ENCODE results near the gene SGK1. TPM values are rescaled to one million over a fixed set of nuclear protein-coding genes. Genes with fewer than 3 reads are reported as not detected.
"Not testable (repeated sequence)": the region's sequence is repeated elsewhere in the genome, so short reads cannot be mapped to it uniquely, and the experiment has no call there.

SGK1 gene
- total RNA-seq, 5 donors from 2014 or later (not counting 1 experiment from before 2014, with no cell fraction given), result 18.9 to 165 (median 37.1) TPM

GRCh38 chr6:134238006-134238405, 79.9 kb downstream of the SGK1 start:
- Mint-ChIP-seq H3K4me3 (no peak overlapping the region), H3K36me3 (no peaks in the 10 kb centered on the region), H3K27me3 (no peaks in the 10 kb centered on the region), H3K4me1 (peaks cover 50 to 56% (median 52%) of the 10 kb centered on the region in 3 donors), H3K27ac (no peak overlapping the region), H3K9me3 (peaks cover 0 to 3% (median 0%) of the 10 kb centered on the region in 3 donors)
- ChIA-PET CTCF (no interaction called here), POLR2A (no interaction called here)
- no peak for DNase-seq
- no peaks in the 10 kb centered on the region for H3K9me3 ChIP-seq
- peaks cover 26 to 28% of the 10 kb centered on the region in 2 experiments for H3K4me1 ChIP-seq (ENCODE audit: control insufficient read depth in 1 of 2, extremely low read depth in 1 of 2, insufficient read depth in 2 of 2, low read length in 2 of 2)
- no peak overlapping the region for H3K4me3 ChIP-seq (ENCODE audit: control insufficient read depth in 1 of 2, extremely low read depth in 1 of 2, low read length in 1 of 2)
- WGBS (ENCODE audit: insufficient coverage), result no CpG with 5 or more reads among the region's 2 CpGs
- no peaks in the 10 kb centered on the region for H3K36me3 ChIP-seq (ENCODE audit: control insufficient read depth in 2 of 2, extremely low read depth in 1 of 2, insufficient read depth in 1 of 2, low read length in 1 of 2)
- H3K27ac ChIP-seq (ENCODE audit: low read length), result no peak overlapping the region
- no peaks in the 10 kb centered on the region for H3K27me3 ChIP-seq (replicated peaks in 1 of 2; ENCODE audit: control insufficient read depth in 2 of 2, extremely low read depth in 1 of 2, insufficient read depth in 2 of 2, low read length in 1 of 2)
- ATAC-seq (replicated peaks in 1 of 4), result no peak

GRCh38 chr6:134235937-134236751, 81.8 kb downstream of the SGK1 start:
- WGBS (ENCODE audit: insufficient coverage), result no CpG with 5 or more reads among the region's 7 CpGs
- Mint-ChIP-seq H3K9me3 (peaks cover 0 to 3% (median 0%) of the 10 kb centered on the region in 3 donors), H3K36me3 (no peaks in the 10 kb centered on the region), H3K27ac (peak overlapping the region; percentile 85), H3K4me1 (peaks cover 44 to 50% (median 45%) of the 10 kb centered on the region in 3 donors), H3K4me3 (no peak overlapping the region), H3K27me3 (no peaks in the 10 kb centered on the region)
- H3K4me1 ChIP-seq (ENCODE audit: control insufficient read depth in 1 of 2, extremely low read depth in 1 of 2, insufficient read depth in 2 of 2, low read length in 2 of 2), result peaks cover 24% of the 10 kb centered on the region in 2 experiments
- H3K4me3 ChIP-seq (ENCODE audit: control insufficient read depth in 1 of 2, extremely low read depth in 1 of 2, low read length in 1 of 2), result no peak overlapping the region
- peak overlapping the region; percentile 46 for H3K27ac ChIP-seq (ENCODE audit: low read length)
- no peaks in the 10 kb centered on the region for H3K9me3 ChIP-seq
- POLR2A ChIA-PET, result interaction anchor here (0.6 to 0.7 kb wide), 2 partner anchors 10 to 93 kb away, joined by 3 read pairs; no protein-coding TSS in a partner anchor
- no peaks in the 10 kb centered on the region for H3K27me3 ChIP-seq (replicated peaks in 1 of 2; ENCODE audit: control insufficient read depth in 2 of 2, extremely low read depth in 1 of 2, insufficient read depth in 2 of 2, low read length in 1 of 2)
- H3K36me3 ChIP-seq (ENCODE audit: control insufficient read depth in 2 of 2, extremely low read depth in 1 of 2, insufficient read depth in 1 of 2, low read length in 1 of 2), result no peaks in the 10 kb centered on the region
- peak in 1 of 35 experiments; percentile 58 for DNase-seq
- CTCF ChIA-PET, result no interaction called here
- ATAC-seq (replicated peaks in 1 of 4), result peak; percentile 28 to 67 (median 56)

GRCh38 chr6:134235334-134235733, 82.6 kb downstream of the SGK1 start:
- Histone ChIP-seq H3K27ac (ENCODE audit: low read length) (peak overlapping the region; percentile 46), H3K4me1 (ENCODE audit: control insufficient read depth in 1 of 2, extremely low read depth in 1 of 2, insufficient read depth in 2 of 2, low read length in 2 of 2) (peaks cover 18% of the 10 kb centered on the region in 2 experiments)
- CTCF ChIA-PET, result interaction anchor here in 1 of 2 donors (0.9 to 1.3 kb wide), 2 partner anchors 57 to 405 kb away, joined by 3 read pairs; no protein-coding TSS in a partner anchor
- H3K4me3 ChIP-seq (ENCODE audit: control insufficient read depth in 1 of 2, extremely low read depth in 1 of 2, low read length in 1 of 2); DNase-seq; H3K36me3 Mint-ChIP-seq; H3K9me3 Mint-ChIP-seq; H3K4me3 Mint-ChIP-seq; H3K36me3 ChIP-seq (ENCODE audit: control insufficient read depth in 2 of 2, extremely low read depth in 1 of 2, insufficient read depth in 1 of 2, low read length in 1 of 2); H3K27me3 Mint-ChIP-seq; H3K9me3 ChIP-seq; POLR2A ChIA-PET; H3K27me3 ChIP-seq (replicated peaks in 1 of 2; ENCODE audit: control insufficient read depth in 2 of 2, extremely low read depth in 1 of 2, insufficient read depth in 2 of 2, low read length in 1 of 2); ATAC-seq (replicated peaks in 1 of 4): not testable (repeated sequence)
- Mint-ChIP-seq H3K4me1 (peaks cover 38 to 43% (median 41%) of the 10 kb centered on the region in 3 donors), H3K27ac (peak overlapping the region in 1 of 2 donors; percentile 37)
- WGBS (ENCODE audit: insufficient coverage), result no CpG with 5 or more reads among the region's 4 CpGs

GRCh38 chr6:134233180-134233955, 84.5 kb downstream of the SGK1 start:
- Mint-ChIP-seq H3K27me3 (no peaks in the 10 kb centered on the region), H3K4me3 (no peak overlapping the region), H3K36me3 (no peaks in the 10 kb centered on the region), H3K4me1 (peaks cover 24 to 28% (median 27%) of the 10 kb centered on the region in 3 donors), H3K27ac (no peak overlapping the region), H3K9me3 (no peaks in the 10 kb centered on the region)
- peaks cover 5 to 9% of the 10 kb centered on the region in 2 experiments for H3K4me1 ChIP-seq (ENCODE audit: control insufficient read depth in 1 of 2, extremely low read depth in 1 of 2, insufficient read depth in 2 of 2, low read length in 2 of 2)
- DNase-seq (no peak), ATAC-seq (replicated peaks in 1 of 4) (no peak)
- H3K36me3 ChIP-seq (ENCODE audit: control insufficient read depth in 2 of 2, extremely low read depth in 1 of 2, insufficient read depth in 1 of 2, low read length in 1 of 2), result no peaks in the 10 kb centered on the region
- ChIA-PET POLR2A (interaction anchor here in 1 of 2 donors (0.5 kb wide), 1 partner anchor 39 kb away, joined by 8 read pairs; no protein-coding TSS in a partner anchor), CTCF (interaction anchor here in 1 of 2 donors (0.6 kb wide), 1 partner anchor 84 kb away, joined by 3 read pairs; no protein-coding TSS in a partner anchor)
- no peaks in the 10 kb centered on the region for H3K27me3 ChIP-seq (replicated peaks in 1 of 2; ENCODE audit: control insufficient read depth in 2 of 2, extremely low read depth in 1 of 2, insufficient read depth in 2 of 2, low read length in 1 of 2)
- no CpG with 5 or more reads among the region's 5 CpGs for WGBS (ENCODE audit: insufficient coverage)
- no peak overlapping the region for H3K27ac ChIP-seq (ENCODE audit: low read length)
- H3K4me3 ChIP-seq (ENCODE audit: control insufficient read depth in 1 of 2, extremely low read depth in 1 of 2, low read length in 1 of 2), result no peak overlapping the region
- H3K9me3 ChIP-seq, result no peaks in the 10 kb centered on the region

GRCh38 chr6:134230940-134231339, 87.0 kb downstream of the SGK1 start:
- Histone ChIP-seq H3K9me3 (no peaks in the 10 kb centered on the region), H3K27me3 (replicated peaks in 1 of 2; ENCODE audit: control insufficient read depth in 2 of 2, extremely low read depth in 1 of 2, insufficient read depth in 2 of 2, low read length in 1 of 2) (no peaks in the 10 kb centered on the region), H3K4me3 (ENCODE audit: control insufficient read depth in 1 of 2, extremely low read depth in 1 of 2, low read length in 1 of 2) (no peak overlapping the region), H3K36me3 (ENCODE audit: control insufficient read depth in 2 of 2, extremely low read depth in 1 of 2, insufficient read depth in 1 of 2, low read length in 1 of 2) (no peaks in the 10 kb centered on the region), H3K27ac (ENCODE audit: low read length) (no peak overlapping the region), H3K4me1 (ENCODE audit: control insufficient read depth in 1 of 2, extremely low read depth in 1 of 2, insufficient read depth in 2 of 2, low read length in 2 of 2) (peaks cover 3 to 5% of the 10 kb centered on the region in 2 experiments)
- no peaks in the 10 kb centered on the region for H3K36me3 Mint-ChIP-seq
- H3K27me3 Mint-ChIP-seq, result no peaks in the 10 kb centered on the region
- no peak overlapping the region for H3K27ac Mint-ChIP-seq
- H3K9me3 Mint-ChIP-seq, result no peaks in the 10 kb centered on the region
- peaks cover 12 to 22% (median 15%) of the 10 kb centered on the region in 3 donors for H3K4me1 Mint-ChIP-seq
- DNase-seq (no peak), ATAC-seq (replicated peaks in 1 of 4) (no peak)
- POLR2A ChIA-PET, result no interaction called here
- WGBS (ENCODE audit: insufficient coverage), result 100% methylated on average over 1 of the region's 3 CpGs
- CTCF ChIA-PET, result interaction anchor here in 1 of 2 donors (1.0 kb wide), 1 partner anchor 42 kb away, joined by 7 read pairs; no protein-coding TSS in a partner anchor
- H3K4me3 Mint-ChIP-seq, result no peak overlapping the region

- peaks cover 8 to 21% (median 10%) of the 10 kb centered on the region in 3 donors for H3K4me1 Mint-ChIP-seq
- no peaks in the 10 kb centered on the region for H3K9me3 Mint-ChIP-seq
- H3K27me3 ChIP-seq (replicated peaks in 1 of 2; ENCODE audit: control insufficient read depth in 2 of 2, extremely low read depth in 1 of 2, insufficient read depth in 2 of 2, low read length in 1 of 2), result no peaks in the 10 kb centered on the region
- peak in 3 of 35 experiments; percentile 2 to 24 (median 6) for DNase-seq
- no peak overlapping the region for H3K4me3 ChIP-seq (ENCODE audit: control insufficient read depth in 1 of 2, extremely low read depth in 1 of 2, low read length in 1 of 2)
- no CpG with 5 or more reads among the region's 8 CpGs for WGBS (ENCODE audit: insufficient coverage)
- no peak for ATAC-seq (replicated peaks in 1 of 4)
- no peaks in the 10 kb centered on the region for H3K9me3 ChIP-seq
- no peak overlapping the region for H3K27ac ChIP-seq (ENCODE audit: low read length)
- H3K27ac Mint-ChIP-seq, result no peak overlapping the region
- H3K36me3 ChIP-seq (ENCODE audit: control insufficient read depth in 2 of 2, extremely low read depth in 1 of 2, insufficient read depth in 1 of 2, low read length in 1 of 2), result no peaks in the 10 kb centered on the region
- H3K27me3 Mint-ChIP-seq, result no peaks in the 10 kb centered on the region
- CTCF ChIA-PET, result interaction anchor here in 1 of 2 donors (1.0 kb wide), 1 partner anchor 41 kb away, joined by 7 read pairs; no protein-coding TSS in a partner anchor
- POLR2A ChIA-PET, result interaction anchor here in 1 of 2 donors (0.7 kb wide), 1 partner anchor 64 kb away, joined by 4 read pairs; no protein-coding TSS in a partner anchor
- peaks cover 0 to 3% of the 10 kb centered on the region in 2 experiments for H3K4me1 ChIP-seq (ENCODE audit: control insufficient read depth in 1 of 2, extremely low read depth in 1 of 2, insufficient read depth in 2 of 2, low read length in 2 of 2)
- H3K36me3 Mint-ChIP-seq, result no peaks in the 10 kb centered on the region
- peak overlapping the region in 1 of 3 donors; percentile 16 for H3K4me3 Mint-ChIP-seq
These were observed 87.7 kb downstream of the SGK1 start for GRCh38 chr6:134230087-134230700.

All from T-cell (primary cell).